H1 (cell line): ENCODE results near the gene FYB2. TPM values are rescaled to one million over a fixed set of nuclear protein-coding genes. Genes with fewer than 3 reads are reported as not detected.

Experiments used
- CTCF ChIA-PET: fragments of 300-600 bp; sonication (Branson Sonifier 250); formaldehyde crosslinking; loops from one replicate; lab custom pipeline; 2021; ENCODE audit not compliant: partially characterized antibody; lab: Charles Lee
- POLR2A ChIA-PET: fragments of 300-600 bp; sonication (Branson Sonifier 250); formaldehyde crosslinking; loops from one replicate; lab custom pipeline; 2021; ENCODE audit warnings: inconsistent platforms; ENCODE audit not compliant: partially characterized antibody; lab: Charles Lee
- DNase-seq, 2 experiments: peaks; one replicate each; pipeline versions ENCODE4 v3.0.0 to v3.0.0-alpha.2; 2010 to 2022; ENCODE audit warnings: low spot score in 2 of 2, low read depth in 1 of 2, mixed read lengths in 1 of 2
- FAIRE-seq: peaks from 2 replicates; lab custom pipeline; 2011; peaks lifted over from hg19 to GRCh38; lab: Jason Lieb, UNC
- H2AFZ ChIP-seq: 2 replicates; pipeline ENCODE4 v1.8.1; 2012; ENCODE audit warnings: low read length, inconsistent platforms
- H2AK5ac ChIP-seq: 2 replicates; pipeline ENCODE4 v1.6.1; 2013; ENCODE audit warnings: low read depth, low read length
- H2BK120ac ChIP-seq: replicated peaks from 2 replicates; pipeline ENCODE3; 2013; ENCODE audit warnings: low read depth, low read length, inconsistent platforms
- H2BK12ac ChIP-seq: 2 replicates; pipeline ENCODE4 v1.6.1; 2013; ENCODE audit warnings: low read depth, low read length
- H2BK15ac ChIP-seq: 2 replicates; pipeline ENCODE4 v1.6.1; 2013; ENCODE audit warnings: low read length
- H2BK20ac ChIP-seq: 2 replicates; pipeline ENCODE4 v1.6.1; 2013; ENCODE audit warnings: low read length
- H2BK5ac ChIP-seq: 2 replicates; pipeline ENCODE4 v1.6.1; 2013; ENCODE audit warnings: low read depth, low read length
- H3K14ac ChIP-seq: 2 replicates; pipeline ENCODE4 v1.6.1; 2013; ENCODE audit warnings: inconsistent platforms; ENCODE audit not compliant: insufficient read length
- H3K18ac ChIP-seq: 2 replicates; pipeline ENCODE4 v1.6.1; 2013; ENCODE audit warnings: low read length; ENCODE audit errors: extremely low read depth
- H3K23ac ChIP-seq: 2 replicates; pipeline ENCODE4 v1.6.1; 2013; ENCODE audit warnings: inconsistent platforms; ENCODE audit not compliant: insufficient read length
- H3K23me2 ChIP-seq: 2 replicates; pipeline ENCODE4 v1.6.1; 2013; ENCODE audit warnings: low read depth, low read length
- H3K27ac ChIP-seq: 2 replicates; pipeline ENCODE4 v1.6.1; 2011; ENCODE audit warnings: low read depth, low read length, inconsistent platforms
- H3K27me3 ChIP-seq, 4 experiments: replicated peaks in 1 of 4; 1 replicate in 1 of 4; 2 replicates in 3 of 4; pipeline versions ENCODE4 v1.6.1 to v1.8.1; 2011 to 2013; ENCODE audit warnings: low read length in 3 of 4, mild to moderate bottlenecking in 3 of 4, inconsistent platforms in 2 of 4, mixed read lengths in 2 of 4, moderate library complexity in 1 of 4; ENCODE audit not compliant: control insufficient read depth in 3 of 4, insufficient read depth in 3 of 4; ENCODE audit errors: extremely low read depth in 1 of 4
- H3K36me3 ChIP-seq, 4 experiments: 2 replicates each; pipeline versions ENCODE4 v1.6.1 to v1.8.1; 2011 to 2013; ENCODE audit warnings: mild to moderate bottlenecking in 4 of 4, low read length in 3 of 4, moderate library complexity in 2 of 4, control low read depth in 1 of 4, inconsistent platforms in 1 of 4; ENCODE audit not compliant: insufficient read depth in 4 of 4, control insufficient read depth in 2 of 4
- H3K4ac ChIP-seq: replicated peaks from 2 replicates; pipeline ENCODE3; 2013; ENCODE audit warnings: low read length, low read depth, mixed read lengths, inconsistent platforms; ENCODE audit not compliant: insufficient read length
- H3K4me1 ChIP-seq, 4 experiments: replicated peaks in 1 of 4; 1 replicate in 1 of 4; 2 replicates in 3 of 4; pipeline versions ENCODE4 v1.6.1 to v1.8.1; 2011 to 2013; ENCODE audit warnings: low read length in 3 of 4, inconsistent platforms in 2 of 4, mixed read lengths in 1 of 4; ENCODE audit not compliant: insufficient read depth in 4 of 4, control insufficient read depth in 3 of 4
- H3K4me2 ChIP-seq, 2 experiments: 2 replicates each; pipeline versions ENCODE4 v1.6.1 to v1.8.1; 2011 to 2013; ENCODE audit warnings: low read depth in 2 of 2, low read length in 2 of 2, control low read depth in 1 of 2, inconsistent platforms in 1 of 2, mild to moderate bottlenecking in 1 of 2; ENCODE audit not compliant: insufficient read depth in 1 of 2
- H3K4me3 ChIP-seq, 4 experiments: fragments of 200-600, 300-600 bp in 1 of 4; sonication (generic), shearing (Covaris generic), sonication (Bioruptor Twin) in 1 of 4; 2 replicates each; pipeline versions ENCODE4 v1.5.1 to v1.8.1; 2011 to 2016; ENCODE audit warnings: low read length in 4 of 4, low read depth in 3 of 4, control low read depth in 2 of 4, inconsistent platforms in 2 of 4, mild to moderate bottlenecking in 2 of 4, mixed read lengths in 1 of 4, moderate library complexity in 1 of 4; ENCODE audit not compliant: insufficient read depth in 2 of 4; ENCODE audit errors: extremely low read depth in 1 of 4
- H3K56ac ChIP-seq: replicated peaks from 2 replicates; pipeline ENCODE3; 2013; ENCODE audit warnings: low read depth, mild to moderate bottlenecking, mixed read lengths, low read length, inconsistent platforms; ENCODE audit not compliant: insufficient read length
- H3K79me1 ChIP-seq: 2 replicates; pipeline ENCODE4 v1.6.1; 2013; ENCODE audit warnings: low read depth, low read length, control low read depth
- H3K79me2 ChIP-seq, 2 experiments: 2 replicates each; pipeline versions ENCODE4 v1.6.1 to v1.8.1; 2012 to 2013; ENCODE audit warnings: low read length in 2 of 2, mild to moderate bottlenecking in 2 of 2, inconsistent platforms in 1 of 2; ENCODE audit not compliant: insufficient read depth in 2 of 2, control insufficient read depth in 1 of 2
- H3K9ac ChIP-seq, 4 experiments: replicated peaks in 1 of 4; 1 replicate in 1 of 4; 2 replicates in 3 of 4; pipeline versions ENCODE4 v1.6.1 to v1.8.1; 2011 to 2013; ENCODE audit warnings: low read depth in 3 of 4, low read length in 3 of 4, control low read depth in 2 of 4, mild to moderate bottlenecking in 2 of 4, moderate library complexity in 2 of 4, inconsistent platforms in 1 of 4; ENCODE audit errors: extremely low read depth in 1 of 4
- H3K9me3 ChIP-seq, 2 experiments: 2 replicates each; pipeline versions ENCODE4 v1.6.1 to v1.8.1; 2012 to 2013; ENCODE audit warnings: mild to moderate bottlenecking in 2 of 2, moderate library complexity in 2 of 2, control low read depth in 1 of 2, inconsistent platforms in 1 of 2, low read depth in 1 of 2, low read length in 1 of 2, mixed read lengths in 1 of 2; ENCODE audit not compliant: insufficient read depth in 2 of 2
- H4K20me1 ChIP-seq, 2 experiments: replicated peaks in 1 of 2; 2 replicates each; pipeline versions ENCODE3 to v1.8.1; 2011 to 2013; ENCODE audit warnings: inconsistent platforms in 2 of 2, low read length in 2 of 2, mild to moderate bottlenecking in 1 of 2; ENCODE audit not compliant: insufficient read depth in 2 of 2, control insufficient read depth in 1 of 2
- H4K5ac ChIP-seq: 2 replicates; pipeline ENCODE4 v1.6.1; 2013; ENCODE audit warnings: low read length, low read depth, mixed read lengths, inconsistent platforms; ENCODE audit not compliant: insufficient read length
- H4K8ac ChIP-seq: 2 replicates; pipeline ENCODE4 v1.8.0; 2013; ENCODE audit warnings: mild to moderate bottlenecking, moderate library complexity, low read length, inconsistent platforms; ENCODE audit not compliant: insufficient read depth; ENCODE audit errors: extremely low read depth
- H4K91ac ChIP-seq: replicated peaks from 2 replicates; pipeline ENCODE3; 2013; ENCODE audit warnings: low read length, mixed read lengths, inconsistent platforms; ENCODE audit not compliant: insufficient read length
- CBX5 ChIP-seq: fragments of 300-800, 300-1000 bp; sonication (generic); IDR thresholded peaks from 2 replicates; pipeline ENCODE4 v1.7.1; 2016; ENCODE audit warnings: antibody characterized with exemption, low read length, low read depth
- SIN3A ChIP-seq, 2 experiments: IDR thresholded peaks in 1 of 2; conservative IDR thresholded peaks in 1 of 2; 2 replicates each; pipeline ENCODE4 v1.6.1; 2011 to 2012; ENCODE audit warnings: low read length in 2 of 2, improper control_type of control experiment in 1 of 2, low read depth in 1 of 2, mild to moderate bottlenecking in 1 of 2
- WGBS, 2 experiments: shearing (Covaris generic) in 1 of 2; methylation state at CpG; one replicate each; pipeline versions ENCODE4 v1.1.6 to v1.1.7; 2013 to 2015; ENCODE audit warnings: low lambda C conversion rate in 2 of 2, mixed read lengths in 2 of 2, inconsistent platforms in 1 of 2, low coverage in 1 of 2, missing lambda C conversion rate in 1 of 2; ENCODE audit not compliant: insufficient replicate concordance in 2 of 2, insufficient coverage in 1 of 2, insufficient read length in 1 of 2; ENCODE audit errors: extremely low coverage in 1 of 2, missing lambda C conversion rate in 1 of 2; 5-methylcytosine and 5-hydroxymethylcytosine counted together
- polyA plus RNA-seq, 7 experiments: library from polyadenylated mRNA; depleted of rRNA in 3 of 7; stranded (reverse) in 5 of 7; unstranded in 2 of 7; fragments of >200 nt in 5 of 7; fragments of 200-250 nt in 2 of 7; gene quantifications; 1 replicate in 5 of 7; 2 replicates in 1 of 7; 4 replicates in 1 of 7; pipeline versions ENCODE4 v1.2.1 to v1.2.3, GENCODE V29; 2011 to 2013; ENCODE audit warnings: missing spikeins in 2 of 7, mixed read lengths in 2 of 7
- total RNA-seq: library from RNA; stranded (reverse); fragmentation: NEBNext Ultra II Directional; extraction: Animal tissue kit (Norgen Biotek cat#: 25700); gene quantifications from 2 replicates; pipeline ENCODE4 v1.2.1, GENCODE V29; 2021

The FYB2 gene
- total and polyA plus RNA-seq, 2 of the 8 experiments (the other 6 are each of a cell fraction or from before 2014, with no cell fraction given), result 0.11 to 0.17 TPM

- H3K27me3 ChIP-seq, result no peaks in the 10 kb centered on the region
- peaks cover 2 to 9% (median 6%) of the 10 kb centered on the region in 4 experiments; a peak in 6 of 7 replicates for H3K4me1 ChIP-seq
- no peak overlapping the region for H3K4ac ChIP-seq
- 90% methylated on average over 1 of the region's 1 CpG; no CpG with 5 or more reads in 1 of the 2 experiments for WGBS, 2 experiments
- no peak for DNase-seq
- H3K36me3 ChIP-seq, result no peaks in the 10 kb centered on the region
- POLR2A ChIA-PET, result no interaction called here
- H4K8ac ChIP-seq, result no peak overlapping the region
- peaks cover 0 to 2% of the 10 kb centered on the region in 2 experiments; a peak in 1 of 4 replicates for H3K9me3 ChIP-seq
- H3K14ac ChIP-seq, result no peak overlapping the region
- no peak for TF ChIP-seq CBX5
- TF ChIP-seq SIN3A (conservative IDR thresholded peaks at IDR 0.05 in 1 of 2, IDR thresholded peaks at IDR 0.05 in 1 of 2; ENCODE audit: low read depth in 1 of 2, low read length in 2 of 2), result no peak
- TF ChIP-seq, all 59 proteins: peak for 0
- Histone ChIP-seq H3K9ac (no peak overlapping the region), H2BK12ac (no peak overlapping the region), H3K27ac (no peak overlapping the region), H4K5ac (no peak overlapping the region), H3K79me1 (no peaks in the 10 kb centered on the region), H2BK5ac (no peak overlapping the region), H4K91ac (peak overlapping the region; percentile 48), H3K18ac (no peak overlapping the region), H3K4me2 (no peak overlapping the region), H2AFZ (no peak overlapping the region), H4K20me1 (no peaks in the 10 kb centered on the region), H3K23ac (no peak overlapping the region), H3K56ac (no peak overlapping the region), H2BK20ac (no peak overlapping the region), H2BK15ac (no peak overlapping the region), H2BK120ac (no peak overlapping the region), H3K79me2 (no peaks in the 10 kb centered on the region), H3K23me2 (peaks cover 3% of the 10 kb centered on the region; the same call in 1 of the 2 replicates), H3K4me3 (no peak overlapping the region), H2AK5ac (no peak overlapping the region)
- FAIRE-seq, result no peak
- CTCF ChIA-PET, result interaction anchor here (1.0 to 3.0 kb wide), 5 partner anchors 9 to 58 kb away, joined by 3 to 9 read pairs (median 4); no protein-coding TSS in a partner anchor
Observed at GRCh38 chr1:56816264-56816663, 2.9 kb downstream of the FYB2 start.
